Measurements from ENCODE around the gene FSTL1. TPM values are rescaled to one million over a fixed set of nuclear protein-coding genes. Genes with fewer than 3 reads are reported as not detected.
A peak's percentile ranks its signal among the peaks of the same experiment; 100 is the strongest.

The FSTL1 gene
- total and polyA plus RNA-seq, 7 experiments from 2014 or later = 0.05 to 0.58 (median 0.29) TPM; not detected in 3

GRCh38 chr3:120357807-120358206 lies 93.0 kb downstream of the FSTL1 start:
- no peak overlapping the region for H3K4me3 ChIP-seq (ENCODE audit: low read length)
- no peak overlapping the region for H3K27ac ChIP-seq (ENCODE audit: low read depth, low read length)
- Mint-ChIP-seq H3K27ac (no peak overlapping the region), H3K4me3 (no peak overlapping the region), H3K36me3 (no peaks in the 10 kb centered on the region), H3K4me1 (no peaks in the 10 kb centered on the region), H3K27me3 (peaks cover 9 to 56% (median 18%) of the 10 kb centered on the region in 5 donors), H3K9me3 (peaks cover 0 to 1% (median 0%) of the 10 kb centered on the region in 11 donors)
- intact Hi-C loops (cut with micrococcal nuclease) = loop anchor here (1.0 to 10.0 kb wide), 2 partner anchors 114 to 1077 kb away; no protein-coding TSS in a partner anchor
- peaks cover 0 to 3% of the 10 kb centered on the region in 2 donors for H3K27me3 ChIP-seq (ENCODE audit: control insufficient read depth in 2 of 2, insufficient read depth in 2 of 2, low read length in 2 of 2)
- DNase-seq (no peak), ATAC-seq (no peak)
- ChIA-PET POLR2A (no interaction called here), CTCF (interaction anchor here (1.2 kb wide), 1 partner anchor 60 kb away, joined by 5 read pairs; no protein-coding TSS in a partner anchor)
- H3K36me3 ChIP-seq (ENCODE audit: control insufficient read depth in 2 of 3, insufficient read depth in 3 of 3, low read length in 3 of 3) = no peaks in the 10 kb centered on the region
- H3K4me1 ChIP-seq (ENCODE audit: control insufficient read depth in 2 of 2, insufficient read depth in 2 of 2, low read length in 2 of 2) = no peaks in the 10 kb centered on the region
- H3K9me3 ChIP-seq (ENCODE audit: control insufficient read depth in 2 of 3, low read length in 3 of 3) = no peaks in the 10 kb centered on the region

DNA sequence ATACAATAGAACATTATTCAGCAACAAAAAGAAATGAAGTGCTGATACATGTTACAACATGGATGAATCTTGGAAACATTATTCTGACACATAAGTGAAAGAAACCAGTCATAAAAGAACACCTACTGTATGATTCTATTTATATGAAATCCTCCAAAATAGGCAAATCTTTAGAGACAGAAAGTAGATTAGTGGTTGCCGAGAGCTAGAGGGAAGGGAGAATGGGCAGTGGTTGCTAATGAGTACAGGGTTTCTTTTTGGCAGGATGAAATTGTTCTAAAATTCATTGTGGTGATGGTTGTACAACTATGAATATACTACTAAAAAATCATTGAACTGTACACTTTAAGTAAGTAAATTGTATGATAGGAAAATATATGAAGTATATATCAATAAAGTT lies 95.3 kb downstream of the FSTL1 start:
- H3K27me3 Mint-ChIP-seq = peaks cover 0 to 57% (median 14%) of the 10 kb centered on the region in 5 donors
- H3K4me1 Mint-ChIP-seq = peaks cover 0 to under 1% (median 0%) of the 10 kb centered on the region in 7 donors

DNA sequence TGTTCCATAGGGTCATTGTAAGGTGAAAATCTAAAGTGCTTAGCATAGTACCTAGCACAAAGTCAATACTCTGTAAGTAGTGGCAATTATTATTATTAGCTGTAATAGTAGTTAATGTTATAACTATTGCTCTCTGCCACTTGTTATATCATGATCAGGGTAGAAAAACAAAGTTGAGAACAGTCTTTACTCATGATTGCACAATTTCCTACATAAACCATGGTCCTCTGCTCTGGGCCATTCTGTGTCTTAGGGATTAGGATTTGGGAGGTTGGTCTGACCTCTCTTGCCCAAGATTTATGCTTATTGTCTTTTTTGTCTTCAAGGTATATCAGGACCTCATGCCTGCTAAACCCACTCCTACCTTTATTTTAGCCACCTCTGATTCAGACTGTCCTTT lies 97.3 kb downstream of the FSTL1 start:
- Histone ChIP-seq H3K4me1 (ENCODE audit: control insufficient read depth in 2 of 2, insufficient read depth in 2 of 2, low read length in 2 of 2) (peaks cover 3 to 6% of the 10 kb centered on the region in 2 donors), H3K27ac (ENCODE audit: low read depth, low read length) (no peak overlapping the region), H3K9me3 (ENCODE audit: control insufficient read depth in 2 of 3, low read length in 3 of 3) (no peaks in the 10 kb centered on the region), H3K36me3 (ENCODE audit: control insufficient read depth in 2 of 3, insufficient read depth in 3 of 3, low read length in 3 of 3) (peaks cover 0 to 3% (median 0%) of the 10 kb centered on the region in 3 experiments), H3K27me3 (ENCODE audit: control insufficient read depth in 2 of 2, insufficient read depth in 2 of 2, low read length in 2 of 2) (no peaks in the 10 kb centered on the region), H3K4me3 (ENCODE audit: low read length) (no peak overlapping the region)
- H3K9me3 Mint-ChIP-seq = peaks cover 0 to 1% (median 0%) of the 10 kb centered on the region in 11 donors
- H3K27ac Mint-ChIP-seq = no peak overlapping the region
- peaks cover 0 to 61% (median 11%) of the 10 kb centered on the region in 5 donors for H3K27me3 Mint-ChIP-seq
- H3K36me3 Mint-ChIP-seq = no peaks in the 10 kb centered on the region
- H3K4me1 Mint-ChIP-seq = peaks cover 2 to 11% (median 9%) of the 10 kb centered on the region in 7 donors
- intact Hi-C loops (cut with micrococcal nuclease) = loop anchor here in 1 of 2 donors (10.0 kb wide), 1 partner anchor 1081 kb away; no protein-coding TSS in a partner anchor
- ChIA-PET CTCF (no interaction called here), POLR2A (no interaction called here)
- H3K4me3 Mint-ChIP-seq = no peak overlapping the region
- ATAC-seq (no peak), DNase-seq (no peak)

More for the DNA sequence above, 95.3 kb downstream of the FSTL1 start:
- Mint-ChIP-seq H3K4me3 (no peak overlapping the region), H3K36me3 (no peaks in the 10 kb centered on the region), H3K9me3 (peaks cover 0 to 1% (median 0%) of the 10 kb centered on the region in 11 donors), H3K27ac (no peak overlapping the region)
- intact Hi-C loops (cut with micrococcal nuclease) = loop anchor here in 1 of 2 donors (10.0 kb wide), 1 partner anchor 1079 kb away; no protein-coding TSS in a partner anchor
- no peaks in the 10 kb centered on the region for H3K9me3 ChIP-seq (ENCODE audit: control insufficient read depth in 2 of 3, low read length in 3 of 3)
- ChIA-PET CTCF (no interaction called here), POLR2A (no interaction called here)
- no peak overlapping the region for H3K27ac ChIP-seq (ENCODE audit: low read depth, low read length)
- no peaks in the 10 kb centered on the region for H3K4me1 ChIP-seq (ENCODE audit: control insufficient read depth in 2 of 2, insufficient read depth in 2 of 2, low read length in 2 of 2)
- ATAC-seq = no peak
- H3K36me3 ChIP-seq (ENCODE audit: control insufficient read depth in 2 of 3, insufficient read depth in 3 of 3, low read length in 3 of 3) = no peaks in the 10 kb centered on the region
- H3K4me3 ChIP-seq (ENCODE audit: low read length) = no peak overlapping the region
- no peak for DNase-seq
- H3K27me3 ChIP-seq (ENCODE audit: control insufficient read depth in 2 of 2, insufficient read depth in 2 of 2, low read length in 2 of 2) = peaks cover 0 to 3% of the 10 kb centered on the region in 2 donors

- DNase-seq (no peak), ATAC-seq (no peak)
These were observed 98.8 kb downstream of the FSTL1 start for GRCh38 chr3:120352017-120352416.

DNA sequence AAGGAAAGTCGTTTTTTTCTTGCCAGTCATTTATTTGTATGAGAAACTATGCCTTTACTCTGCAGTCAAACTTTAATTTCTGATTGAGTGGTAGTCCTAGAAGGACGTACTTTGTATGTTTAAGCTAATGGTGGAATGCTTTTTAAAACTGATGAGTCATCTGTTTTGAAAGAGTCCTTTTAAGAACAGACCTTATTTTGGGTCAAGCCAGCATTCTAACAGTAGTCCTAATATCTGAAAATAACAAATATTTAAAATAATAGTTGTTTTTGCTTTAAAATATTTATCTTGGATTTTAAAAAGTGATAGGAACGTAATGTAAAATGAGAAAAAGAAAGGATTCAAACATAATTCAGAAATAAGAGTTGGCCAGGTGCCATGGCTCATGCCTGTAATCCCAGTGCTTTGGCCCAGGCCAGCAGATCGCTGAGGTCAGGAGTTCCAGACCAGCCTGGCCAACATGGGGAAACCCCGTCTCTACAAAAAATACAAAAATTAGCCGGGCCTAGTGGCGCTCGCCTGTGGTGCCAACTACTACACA lies 100.3 kb downstream of the FSTL1 start:
- H3K27ac Mint-ChIP-seq = peak overlapping the region in 2 of 9 donors; percentile 88 to 93
- intact Hi-C loops (cut with micrococcal nuclease) = loop anchor here in 1 of 2 donors (10.0 kb wide), 1 partner anchor 1084 kb away; no protein-coding TSS in a partner anchor

More at GRCh38 chr3:120352017-120352416, 98.8 kb downstream of the FSTL1 start:
- no peaks in the 10 kb centered on the region for H3K9me3 ChIP-seq (ENCODE audit: control insufficient read depth in 2 of 3, low read length in 3 of 3)
- H3K36me3 Mint-ChIP-seq = peaks cover 0 to 2% (median under 1%) of the 10 kb centered on the region in 5 donors
- H3K27me3 Mint-ChIP-seq = peaks cover 0 to 54% (median 5%) of the 10 kb centered on the region in 5 donors
- ChIA-PET POLR2A (no interaction called here), CTCF (interaction anchor here (1.1 kb wide), 1 partner anchor 10 kb away, joined by 3 read pairs; no protein-coding TSS in a partner anchor)
- no peak overlapping the region for H3K4me3 ChIP-seq (ENCODE audit: low read length)
- intact Hi-C loops (cut with micrococcal nuclease) = loop anchor here in 1 of 2 donors (10.0 kb wide), 1 partner anchor 1083 kb away; no protein-coding TSS in a partner anchor
- no peak overlapping the region for H3K27ac Mint-ChIP-seq
- no peak overlapping the region for H3K27ac ChIP-seq (ENCODE audit: low read depth, low read length)
- H3K4me3 Mint-ChIP-seq = no peak overlapping the region
- H3K27me3 ChIP-seq (ENCODE audit: control insufficient read depth in 2 of 2, insufficient read depth in 2 of 2, low read length in 2 of 2) = no peaks in the 10 kb centered on the region
- H3K4me1 Mint-ChIP-seq = peaks cover 14 to 26% (median 20%) of the 10 kb centered on the region in 7 donors
- H3K36me3 ChIP-seq (ENCODE audit: control insufficient read depth in 2 of 3, insufficient read depth in 3 of 3, low read length in 3 of 3) = peaks cover 0 to 3% (median 0%) of the 10 kb centered on the region in 3 experiments
- H3K4me1 ChIP-seq (ENCODE audit: control insufficient read depth in 2 of 2, insufficient read depth in 2 of 2, low read length in 2 of 2) = peaks cover 8 to 11% of the 10 kb centered on the region in 2 donors
- H3K9me3 Mint-ChIP-seq = peaks cover 0 to 1% (median 0%) of the 10 kb centered on the region in 11 donors

GRCh38 chr3:120349855-120350125 lies 101.0 kb downstream of the FSTL1 start:
- intact Hi-C loops (cut with micrococcal nuclease) = loop anchor here (1.0 to 10.0 kb wide), 18 partner anchors 13 to 1485 kb away; partner anchors contain the start of genes GTF2E1 (in 2 of the 2), NDUFB4 (in 2 of the 2), RABL3 (in 2 of the 2) and CFAP91 (in 1 of the 2)
- H3K36me3 Mint-ChIP-seq = peaks cover 0 to 11% (median 6%) of the 10 kb centered on the region in 5 donors
- H3K27me3 Mint-ChIP-seq = peaks cover 0 to 34% (median 0%) of the 10 kb centered on the region in 5 donors
- ChIA-PET CTCF (interaction anchor here (0.9 to 3.2 kb wide), 3 partner anchors 11 to 207 kb away, joined by 3 to 10 read pairs (median 3); no protein-coding TSS in a partner anchor), POLR2A (interaction anchor here (0.6 to 2.7 kb wide), 14 partner anchors 17 to 1534 kb away, joined by 3 to 29 read pairs (median 6); partner anchors contain the start of genes COX17, GSK3B, GTF2E1 and NDUFB4)
- peak overlapping the region; percentile 85 to 96 (median 94) for H3K4me3 Mint-ChIP-seq
- Histone ChIP-seq H3K4me1 (ENCODE audit: control insufficient read depth in 2 of 2, insufficient read depth in 2 of 2, low read length in 2 of 2) (peaks cover 16 to 26% of the 10 kb centered on the region in 2 donors), H3K36me3 (ENCODE audit: control insufficient read depth in 2 of 3, insufficient read depth in 3 of 3, low read length in 3 of 3) (peaks cover 0 to 3% (median 0%) of the 10 kb centered on the region in 3 experiments), H3K27me3 (ENCODE audit: control insufficient read depth in 2 of 2, insufficient read depth in 2 of 2, low read length in 2 of 2) (no peaks in the 10 kb centered on the region), H3K27ac (ENCODE audit: low read depth, low read length) (peak overlapping the region; percentile 76), H3K9me3 (ENCODE audit: control insufficient read depth in 2 of 3, low read length in 3 of 3) (no peaks in the 10 kb centered on the region), H3K4me3 (ENCODE audit: low read length) (peak overlapping the region; percentile 91)
- H3K27ac Mint-ChIP-seq = peak overlapping the region; percentile 85 to 97 (median 93)
- ATAC-seq = no peak
- no peak for DNase-seq
- H3K9me3 Mint-ChIP-seq = no peaks in the 10 kb centered on the region
- H3K4me1 Mint-ChIP-seq = peaks cover 33 to 48% (median 42%) of the 10 kb centered on the region in 7 donors

More for the DNA sequence above, 100.3 kb downstream of the FSTL1 start:
- Mint-ChIP-seq H3K4me3 (peak overlapping the region in 9 of 10 donors; percentile 72 to 96 (median 95)), H3K4me1 (peaks cover 26 to 41% (median 35%) of the 10 kb centered on the region in 7 donors), H3K9me3 (no peaks in the 10 kb centered on the region), H3K27me3 (peaks cover 0 to 40% (median 4%) of the 10 kb centered on the region in 5 donors), H3K36me3 (peaks cover 0 to 9% (median 6%) of the 10 kb centered on the region in 5 donors)
- no peak overlapping the region for H3K27ac ChIP-seq (ENCODE audit: low read depth, low read length)
- peaks cover 0 to 3% (median 0%) of the 10 kb centered on the region in 3 experiments for H3K36me3 ChIP-seq (ENCODE audit: control insufficient read depth in 2 of 3, insufficient read depth in 3 of 3, low read length in 3 of 3)
- peaks cover 11 to 22% of the 10 kb centered on the region in 2 donors for H3K4me1 ChIP-seq (ENCODE audit: control insufficient read depth in 2 of 2, insufficient read depth in 2 of 2, low read length in 2 of 2)
- DNase-seq = no peak
- CTCF ChIA-PET = interaction anchor here (0.7 to 3.2 kb wide), 5 partner anchors 10 to 418 kb away, joined by 3 to 10 read pairs (median 3); no protein-coding TSS in a partner anchor
- no peaks in the 10 kb centered on the region for H3K27me3 ChIP-seq (ENCODE audit: control insufficient read depth in 2 of 2, insufficient read depth in 2 of 2, low read length in 2 of 2)
- POLR2A ChIA-PET = interaction anchor here (0.7 to 2.7 kb wide), 7 partner anchors 256 to 1410 kb away, joined by 3 to 29 read pairs (median 7); partner anchors contain the start of genes GSK3B, GTF2E1, POLQ and RABL3
- no peak for ATAC-seq
- no peaks in the 10 kb centered on the region for H3K9me3 ChIP-seq (ENCODE audit: control insufficient read depth in 2 of 3, low read length in 3 of 3)
- H3K4me3 ChIP-seq (ENCODE audit: low read length) = no peak overlapping the region

All from naive thymus-derived CD4-positive, alpha-beta T cell (primary cell).